GM20000 (cell line): ENCODE measurements around the gene ARL10.

Experiments used
- DNase-seq: peaks from one replicate; pipeline ENCODE4 v3.0.0; 2012; ENCODE audit warnings: low spot score
- TF ChIP-seq, protein P1 (sequence below): IDR thresholded peaks from 2 replicates; pipeline ENCODE4 v1.5.1; 2012; ENCODE audit warnings: mild to moderate bottlenecking, control low read depth; ENCODE audit errors: extremely low read depth, missing control alignments

Gene ARL10

DNA sequence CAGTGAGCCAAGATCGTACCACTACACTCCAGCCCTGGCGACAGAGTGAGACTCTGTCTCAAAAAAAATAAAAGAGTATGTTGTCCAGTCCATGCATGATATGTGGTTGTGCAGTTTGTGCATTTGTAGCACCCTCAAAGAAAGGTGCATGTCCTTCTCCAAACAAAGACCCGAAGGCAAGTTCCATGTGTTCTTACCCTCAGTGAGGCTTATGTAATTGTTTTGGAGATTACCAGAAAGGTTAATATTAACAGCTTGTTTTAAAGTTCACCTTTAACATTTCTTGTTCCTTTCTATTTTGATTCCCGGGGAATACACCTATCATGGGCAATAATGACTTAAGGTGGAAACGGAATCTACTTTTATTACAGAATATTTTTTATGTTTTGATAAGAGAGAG is 26.0 kb upstream of the ARL10 start:
- DNase-seq = no peak
- TF ChIP-seq, protein P1, sequence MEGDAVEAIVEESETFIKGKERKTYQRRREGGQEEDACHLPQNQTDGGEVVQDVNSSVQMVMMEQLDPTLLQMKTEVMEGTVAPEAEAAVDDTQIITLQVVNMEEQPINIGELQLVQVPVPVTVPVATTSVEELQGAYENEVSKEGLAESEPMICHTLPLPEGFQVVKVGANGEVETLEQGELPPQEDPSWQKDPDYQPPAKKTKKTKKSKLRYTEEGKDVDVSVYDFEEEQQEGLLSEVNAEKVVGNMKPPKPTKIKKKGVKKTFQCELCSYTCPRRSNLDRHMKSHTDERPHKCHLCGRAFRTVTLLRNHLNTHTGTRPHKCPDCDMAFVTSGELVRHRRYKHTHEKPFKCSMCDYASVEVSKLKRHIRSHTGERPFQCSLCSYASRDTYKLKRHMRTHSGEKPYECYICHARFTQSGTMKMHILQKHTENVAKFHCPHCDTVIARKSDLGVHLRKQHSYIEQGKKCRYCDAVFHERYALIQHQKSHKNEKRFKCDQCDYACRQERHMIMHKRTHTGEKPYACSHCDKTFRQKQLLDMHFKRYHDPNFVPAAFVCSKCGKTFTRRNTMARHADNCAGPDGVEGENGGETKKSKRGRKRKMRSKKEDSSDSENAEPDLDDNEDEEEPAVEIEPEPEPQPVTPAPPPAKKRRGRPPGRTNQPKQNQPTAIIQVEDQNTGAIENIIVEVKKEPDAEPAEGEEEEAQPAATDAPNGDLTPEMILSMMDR = no peak

DNA sequence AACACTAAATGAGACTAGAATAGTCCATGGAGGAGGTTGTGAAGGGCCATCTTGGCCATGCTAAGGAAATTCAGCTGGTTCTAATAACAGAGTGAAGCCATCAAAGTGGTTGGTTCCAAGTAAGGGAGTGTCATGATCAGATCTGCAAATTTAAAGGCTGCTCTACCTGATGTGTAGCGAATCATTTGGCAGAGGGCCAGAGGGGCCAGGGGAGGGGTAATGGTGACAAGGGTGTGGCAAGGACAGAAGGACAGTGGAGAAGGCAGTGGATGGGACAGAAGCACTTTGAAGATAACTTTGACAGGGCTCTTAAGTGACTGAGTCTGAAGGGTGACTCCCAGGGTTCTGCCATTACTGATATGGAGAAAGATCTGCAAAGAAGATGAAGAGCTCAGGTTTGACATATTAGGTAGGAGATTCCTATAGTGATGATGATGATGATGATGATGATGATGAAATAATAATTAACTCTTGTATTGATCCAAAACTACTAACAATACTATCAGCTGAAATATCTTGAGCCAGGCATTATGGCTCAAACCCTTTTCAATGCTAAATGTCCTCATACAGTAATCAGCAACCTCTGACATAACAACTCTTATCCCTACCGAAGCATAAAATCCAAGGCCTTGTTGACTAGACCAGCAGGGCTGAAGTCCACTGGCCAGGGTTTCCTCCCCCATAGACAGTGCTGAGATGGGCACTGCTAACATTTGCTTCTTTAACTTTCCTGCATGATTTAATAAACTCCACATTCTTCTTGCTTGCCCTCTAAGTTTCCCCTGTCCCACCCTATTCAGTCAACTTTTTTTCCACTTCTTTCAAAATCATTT is 23.7 kb upstream of the ARL10 start:
- TF ChIP-seq, protein P1 = no peak

DNA sequence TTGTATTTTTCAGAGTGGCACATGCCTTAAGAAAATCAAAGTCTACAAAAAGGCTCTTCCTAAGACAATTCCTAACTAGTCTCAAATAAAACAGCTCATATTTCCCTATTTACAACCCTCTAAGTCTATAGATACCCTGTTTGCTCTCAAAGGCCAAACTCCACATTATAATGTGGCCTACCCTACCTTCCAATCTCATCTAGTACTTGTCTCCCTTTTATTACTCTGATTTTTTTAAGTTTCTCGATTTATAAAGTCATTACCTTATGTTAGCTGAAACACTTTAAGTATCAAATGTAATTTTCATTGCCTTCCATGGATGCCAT is 23.2 kb upstream of the ARL10 start:
- DNase-seq = no peak
- TF ChIP-seq, protein P1 = no peak

More for the DNA sequence above, 23.7 kb upstream of the ARL10 start:
- no peak for DNase-seq

DNA sequence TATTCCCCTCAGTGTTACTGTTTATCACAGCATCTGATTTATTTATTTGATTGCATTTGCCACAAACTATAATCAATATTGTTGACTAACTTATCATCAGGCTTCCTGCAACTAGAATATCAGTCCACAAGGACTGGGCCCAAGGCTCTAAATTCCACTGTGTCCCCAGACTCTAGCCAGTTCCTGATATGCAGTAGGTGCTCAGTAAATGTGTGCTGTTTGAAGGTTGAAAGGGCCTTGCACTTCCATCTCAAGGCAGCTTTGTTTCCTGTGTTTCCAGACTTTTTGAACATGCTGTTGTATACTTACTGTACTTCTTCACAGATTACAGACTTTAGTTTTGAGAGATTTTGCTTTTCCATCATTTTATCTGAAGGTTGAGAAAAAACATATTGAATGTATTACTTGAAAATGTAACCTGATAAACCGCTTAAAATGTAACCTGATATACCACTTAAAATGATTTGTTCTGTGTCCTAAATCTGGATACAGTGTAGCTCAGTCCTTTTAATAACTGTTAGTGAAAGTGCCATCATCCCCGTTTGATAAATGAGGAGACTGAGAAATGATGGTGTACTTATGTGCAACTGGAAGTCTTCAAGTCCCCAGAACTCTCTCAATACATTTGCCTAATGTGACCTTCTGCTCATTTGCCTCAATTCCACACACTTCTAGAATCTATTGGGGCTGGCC is 22.4 kb upstream of the ARL10 start:
- no peak for DNase-seq
- TF ChIP-seq, protein P1 = no peak

DNA sequence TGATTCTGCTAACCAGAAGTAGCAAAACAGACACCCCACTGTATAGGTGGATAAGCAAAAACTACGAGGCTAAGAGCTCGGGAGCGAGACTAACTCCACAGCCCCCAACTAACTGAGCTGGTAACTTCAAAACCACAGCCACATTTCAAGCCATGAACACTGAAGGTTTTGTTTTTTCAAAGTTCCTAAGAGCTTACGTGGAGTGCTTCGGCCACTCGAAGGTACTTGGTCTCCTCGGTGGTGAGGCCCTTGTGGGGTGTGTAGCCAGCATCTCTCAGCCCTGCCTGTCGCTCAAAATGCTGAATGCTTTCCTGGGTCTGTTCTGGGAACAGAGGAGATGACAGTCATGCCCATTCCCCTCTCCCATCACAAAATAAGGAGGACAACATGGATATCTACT is 14.9 kb upstream of the ARL10 start:
- TF ChIP-seq, protein P1 = no peak
- no peak for DNase-seq

DNA sequence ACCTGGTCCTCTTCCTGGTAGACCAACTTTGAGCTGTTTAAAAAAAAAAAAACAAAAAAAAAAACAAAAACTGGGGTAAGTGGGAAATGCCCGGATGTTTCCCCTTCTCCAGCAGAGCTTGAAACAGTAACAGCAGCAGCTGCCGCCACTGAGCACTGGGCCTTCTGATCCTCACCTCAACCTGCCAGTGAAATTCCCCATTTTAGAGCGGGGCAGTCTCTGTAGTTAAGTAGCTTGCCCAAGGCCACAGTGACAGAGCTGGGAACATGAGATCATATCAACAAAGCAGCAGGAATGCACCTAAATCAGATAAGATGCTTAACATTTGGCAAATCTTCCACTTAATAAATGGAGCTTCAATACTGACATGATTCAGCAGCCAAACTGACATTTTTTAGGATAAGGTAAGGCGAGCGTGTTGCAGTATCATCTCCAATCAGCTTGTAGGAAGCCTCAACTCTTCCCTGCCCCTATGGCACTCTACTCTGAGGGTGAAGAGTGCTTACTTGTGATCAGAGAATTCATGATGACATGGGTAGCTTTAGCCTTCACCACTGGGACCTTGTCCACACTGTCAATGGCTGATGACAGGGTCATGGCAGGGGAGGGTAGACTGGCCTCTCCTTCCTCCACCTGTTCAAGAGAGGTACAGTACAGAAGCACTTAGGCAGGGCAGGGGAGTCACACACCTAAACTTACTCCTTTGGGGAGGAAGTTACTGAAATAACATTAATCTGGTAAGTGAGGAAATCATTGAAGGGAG is 13.0 kb upstream of the ARL10 start:
- DNase-seq = no peak
- TF ChIP-seq, protein P1 = no peak

DNA sequence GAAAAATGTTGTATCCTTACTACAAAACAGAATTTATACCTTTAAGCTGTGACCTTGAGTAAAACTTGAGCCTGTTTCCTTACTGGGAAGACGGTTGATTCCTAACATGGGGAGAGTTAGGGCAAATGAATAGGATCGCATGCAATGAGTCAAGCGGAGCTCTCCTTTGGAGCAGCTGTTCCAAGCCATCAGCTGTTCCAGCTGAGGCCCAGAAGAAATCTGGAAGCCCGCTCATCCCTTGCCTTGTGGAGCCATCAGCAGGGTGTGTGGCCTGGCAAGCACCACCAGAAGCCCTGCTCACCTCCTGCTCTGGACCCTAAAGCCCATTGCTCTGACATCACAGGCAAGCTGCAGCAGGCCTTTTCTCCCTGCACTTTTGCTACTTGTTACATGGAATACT is 11.8 kb upstream of the ARL10 start:
- TF ChIP-seq, protein P1 = no peak
- DNase-seq = no peak
